EL (cell line): ENCODE data around the gene JAKMIP1.

Source experiments
- DNase-seq: peaks from one replicate; pipeline ENCODE4 v3.0.0-alpha.2; 2016

The JAKMIP1 gene

GRCh38 chr4:5979981-5980380, 220.4 kb downstream of the JAKMIP1 start:
- DNase-seq = peak; percentile 15

- DNase-seq = no peak
These were observed 223.4 kb downstream of the JAKMIP1 start for GRCh38 chr4:5976921-5977320.

- DNase-seq = no peak
These were observed 223.9 kb downstream of the JAKMIP1 start for GRCh38 chr4:5976431-5976830.
